Upper lobe of left lung (tissue), 6 donors: ENCODE data around the gene MAP3K6. TPM values are rescaled to one million over a fixed set of nuclear protein-coding genes. Genes with fewer than 3 reads are reported as not detected.
A peak's percentile ranks its signal among the peaks of the same experiment; 100 is the strongest.

Experiments
- ATAC-seq, 2 donors: fragments of 200-7000 bp; cut with Tn5 transposase; one replicate each; pipeline ENCODE4 v1.9.1; 2022; ENCODE audit warnings: mild to moderate bottlenecking in 2 of 2, moderate library complexity in 2 of 2; ENCODE audit not compliant: low FRiP score in 2 of 2
- DNase-seq, 2 donors: peaks; one replicate each; pipeline ENCODE4 v3.0.0-alpha.2; 2019 to 2020
- H3K27ac ChIP-seq, 4 donors: fragments of 200-600 bp; sonication (generic); one replicate each; pipeline ENCODE4 v1.5.1; 2016 to 2019
- H3K27me3 ChIP-seq, 4 donors: fragments of 200-600 bp; sonication (generic); one replicate each; pipeline ENCODE4 v1.5.1; 2017 to 2019
- H3K36me3 ChIP-seq, 4 donors: fragments of 200-600 bp; sonication (generic); one replicate each; pipeline ENCODE4 v1.5.1; 2016 to 2019
- H3K4me1 ChIP-seq, 4 donors: fragments of 200-600 bp; sonication (generic); one replicate each; pipeline ENCODE4 v1.5.1; 2018 to 2019
- H3K4me3 ChIP-seq, 4 donors: fragments of 200-600 bp; sonication (generic); one replicate each; pipeline ENCODE4 v1.5.1; 2017 to 2019; ENCODE audit warnings: mild to moderate bottlenecking in 2 of 4, moderate library complexity in 1 of 4
- H3K9me3 ChIP-seq, 4 donors: fragments of 200-600 bp; sonication (generic); one replicate each; pipeline ENCODE4 v1.5.1; 2018 to 2019
- CTCF ChIP-seq, 6 experiments: fragments of 450-650 bp in 4 of 6; fragments of 200-600 bp in 2 of 6; sonication (generic) in 2 of 6; IDR thresholded peaks; one replicate each; pipeline ENCODE4 v1.5.1; 2016 to 2019; ENCODE audit warnings: antibody characterized with exemption in 6 of 6
- EP300 ChIP-seq, 4 donors: sonication (generic); formaldehyde crosslinking; IDR thresholded peaks; one replicate each; pipeline ENCODE4 v1.5.1; 2017; ENCODE audit warnings: antibody characterized with exemption in 4 of 4, control low read depth in 2 of 4
- POLR2A ChIP-seq, 4 donors: fragments of 450-650 bp; IDR thresholded peaks; one replicate each; pipeline ENCODE4 v1.5.1; 2016 to 2017; ENCODE audit warnings: antibody characterized with exemption in 4 of 4, mild to moderate bottlenecking in 2 of 4
- POLR2AphosphoS5 ChIP-seq, 2 donors: sonication (generic); formaldehyde crosslinking; IDR thresholded peaks; one replicate each; pipeline ENCODE4 v1.5.1; 2017; ENCODE audit warnings: antibody characterized with exemption in 2 of 2
- WGBS, 2 donors: methylation state at CpG; one replicate each; pipeline ENCODE4 v1.1.5; 2017 to 2018; 5-methylcytosine and 5-hydroxymethylcytosine counted together
- total RNA-seq, 6 donors: library from RNA; depleted of rRNA in 4 of 6; stranded (reverse); fragments of >200 nt in 4 of 6; gene quantifications; one replicate each; pipeline versions ENCODE4 v1.1.0 to v1.2.1, GENCODE V29; 2016 to 2021
- donor health status: DM: no; HTN: no; CAD: no; lungs with moderate emphysema.
- donor health status: DM: no; HTN: yes; CAD: no; lungs with severe emphysema.

MAP3K6 gene
- total RNA-seq, 6 donors from 2014 or later: 36.6 to 302 (median 118) TPM

GRCh38 chr1:27346357-27346756, 20.4 kb downstream of the MAP3K6 start:
- Histone ChIP-seq H3K27me3 (no peaks in the 10 kb centered on the region), H3K4me3 (no peak overlapping the region), H3K9me3 (no peaks in the 10 kb centered on the region), H3K27ac (no peak overlapping the region), H3K4me1 (peaks cover 24 to 58% (median 49%) of the 10 kb centered on the region in 4 donors), H3K36me3 (peaks cover 0 to 9% (median 1%) of the 10 kb centered on the region in 4 donors)
- ATAC-seq (no peak), DNase-seq (no peak)
- TF ChIP-seq CTCF (IDR thresholded peaks at IDR 0.05) (no peak), EP300 (IDR thresholded peaks at IDR 0.05) (no peak), POLR2AphosphoS5 (IDR thresholded peaks at IDR 0.05) (no peak), POLR2A (IDR thresholded peaks at IDR 0.05) (no peak)
- WGBS, 2 donors: 89 to 91% methylated on average over 7 to 8 of the region's 8 CpGs

- no peaks in the 10 kb centered on the region for H3K27me3 ChIP-seq
- no peaks in the 10 kb centered on the region for H3K9me3 ChIP-seq
- H3K4me1 ChIP-seq: peaks cover 17 to 50% (median 42%) of the 10 kb centered on the region in 4 donors
- 88 to 90% methylated on average over 11 to 12 of the region's 12 CpGs for WGBS, 2 donors
- ATAC-seq: no peak
- TF ChIP-seq POLR2A (IDR thresholded peaks at IDR 0.05): no peak
- no peak for TF ChIP-seq EP300 (IDR thresholded peaks at IDR 0.05)
- TF ChIP-seq POLR2AphosphoS5 (IDR thresholded peaks at IDR 0.05): no peak
- no peak for TF ChIP-seq CTCF (IDR thresholded peaks at IDR 0.05)
- no peak overlapping the region for H3K4me3 ChIP-seq
- peak in 1 of 2 donors; percentile 73 for DNase-seq
- H3K36me3 ChIP-seq: peaks cover 0 to 2% (median 0%) of the 10 kb centered on the region in 4 donors
- H3K27ac ChIP-seq: no peak overlapping the region
These were observed 21.5 kb downstream of the MAP3K6 start for GRCh38 chr1:27345272-27345671.

- Histone ChIP-seq H3K9me3 (no peaks in the 10 kb centered on the region), H3K4me3 (peak overlapping the region in 3 of 4 donors; percentile 40 to 57 (median 54)), H3K27ac (peak overlapping the region; percentile 68 to 91 (median 89)), H3K4me1 (peaks cover 5 to 35% (median 25%) of the 10 kb centered on the region in 4 donors), H3K36me3 (peaks cover 0 to 1% (median 0%) of the 10 kb centered on the region in 4 donors), H3K27me3 (no peaks in the 10 kb centered on the region)
- no peak for DNase-seq
- no peak for ATAC-seq
- TF ChIP-seq POLR2AphosphoS5 (IDR thresholded peaks at IDR 0.05): no peak
- TF ChIP-seq POLR2A (IDR thresholded peaks at IDR 0.05): no peak
- TF ChIP-seq CTCF (IDR thresholded peaks at IDR 0.05): no peak
- TF ChIP-seq EP300 (IDR thresholded peaks at IDR 0.05): no peak
- WGBS, 2 donors: 46 to 51% methylated on average over 5 of the region's 5 CpGs
These were observed 23.1 kb downstream of the MAP3K6 start for GRCh38 chr1:27343639-27344025.

- Histone ChIP-seq H3K27ac (peak overlapping the region; percentile 68 to 91 (median 89)), H3K9me3 (no peaks in the 10 kb centered on the region), H3K4me3 (peak overlapping the region; percentile 35 to 57 (median 47)), H3K36me3 (peaks cover 0 to 3% (median 0%) of the 10 kb centered on the region in 4 donors), H3K27me3 (no peaks in the 10 kb centered on the region), H3K4me1 (peaks cover 5 to 33% (median 24%) of the 10 kb centered on the region in 4 donors)
- ATAC-seq (peak; percentile 49 to 72), DNase-seq (peak; percentile 83 to 87)
- TF ChIP-seq CTCF (IDR thresholded peaks at IDR 0.05): no peak
- peak; percentile 13 to 41 for TF ChIP-seq POLR2AphosphoS5 (IDR thresholded peaks at IDR 0.05)
- TF ChIP-seq POLR2A (IDR thresholded peaks at IDR 0.05): peak in 2 of 4 donors; percentile 3 to 42
- TF ChIP-seq EP300 (IDR thresholded peaks at IDR 0.05): no peak
- WGBS, 2 donors: 38 to 41% methylated on average over 18 to 23 of the region's 31 CpGs
These were observed 23.8 kb downstream of the MAP3K6 start for GRCh38 chr1:27342778-27343638.
